ENCODE results near the gene CEBPZ. TPM values are rescaled to one million over a fixed set of nuclear protein-coding genes. Genes with fewer than 3 reads are reported as not detected.

Gene CEBPZ
- total RNA-seq, 1 donor from 2014 or later = 52.6 TPM

DNA sequence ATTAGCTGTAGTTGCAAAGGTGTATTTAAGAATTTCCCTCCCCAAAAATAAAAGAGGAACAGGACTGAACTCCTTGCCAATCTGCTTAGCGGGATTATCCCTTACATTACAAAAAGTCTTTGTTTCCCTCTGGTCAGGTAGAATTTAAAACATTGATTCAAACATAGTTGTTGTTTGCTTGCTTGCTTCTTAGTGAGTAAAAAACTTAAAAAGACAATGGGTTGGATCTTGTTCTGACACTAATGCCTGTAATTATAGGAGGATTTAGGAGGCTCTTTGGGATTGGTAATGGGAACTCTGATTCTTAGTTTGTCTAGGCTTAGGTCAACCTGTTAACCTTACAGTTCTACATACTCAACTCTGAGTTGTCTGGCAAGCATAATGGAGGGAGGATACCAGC lies 38.8 kb downstream of the CEBPZ start:
- no peak overlapping the region for H3K27ac Mint-ChIP-seq
- H3K36me3 Mint-ChIP-seq = no peaks in the 10 kb centered on the region
- peaks cover 5% of the 10 kb centered on the region for H3K4me1 Mint-ChIP-seq (ENCODE audit: unreplicated experiment)
- no peaks in the 10 kb centered on the region for H3K9me3 Mint-ChIP-seq
- TF ChIP-seq, protein P1, sequence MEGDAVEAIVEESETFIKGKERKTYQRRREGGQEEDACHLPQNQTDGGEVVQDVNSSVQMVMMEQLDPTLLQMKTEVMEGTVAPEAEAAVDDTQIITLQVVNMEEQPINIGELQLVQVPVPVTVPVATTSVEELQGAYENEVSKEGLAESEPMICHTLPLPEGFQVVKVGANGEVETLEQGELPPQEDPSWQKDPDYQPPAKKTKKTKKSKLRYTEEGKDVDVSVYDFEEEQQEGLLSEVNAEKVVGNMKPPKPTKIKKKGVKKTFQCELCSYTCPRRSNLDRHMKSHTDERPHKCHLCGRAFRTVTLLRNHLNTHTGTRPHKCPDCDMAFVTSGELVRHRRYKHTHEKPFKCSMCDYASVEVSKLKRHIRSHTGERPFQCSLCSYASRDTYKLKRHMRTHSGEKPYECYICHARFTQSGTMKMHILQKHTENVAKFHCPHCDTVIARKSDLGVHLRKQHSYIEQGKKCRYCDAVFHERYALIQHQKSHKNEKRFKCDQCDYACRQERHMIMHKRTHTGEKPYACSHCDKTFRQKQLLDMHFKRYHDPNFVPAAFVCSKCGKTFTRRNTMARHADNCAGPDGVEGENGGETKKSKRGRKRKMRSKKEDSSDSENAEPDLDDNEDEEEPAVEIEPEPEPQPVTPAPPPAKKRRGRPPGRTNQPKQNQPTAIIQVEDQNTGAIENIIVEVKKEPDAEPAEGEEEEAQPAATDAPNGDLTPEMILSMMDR (conservative IDR thresholded peaks at IDR 0.05) = no peak
- H3K4me3 Mint-ChIP-seq = no peak overlapping the region
- no peak for DNase-seq (ENCODE audit: extremely low spot score, unreplicated experiment)
- no peaks in the 10 kb centered on the region for H3K27me3 Mint-ChIP-seq

DNA sequence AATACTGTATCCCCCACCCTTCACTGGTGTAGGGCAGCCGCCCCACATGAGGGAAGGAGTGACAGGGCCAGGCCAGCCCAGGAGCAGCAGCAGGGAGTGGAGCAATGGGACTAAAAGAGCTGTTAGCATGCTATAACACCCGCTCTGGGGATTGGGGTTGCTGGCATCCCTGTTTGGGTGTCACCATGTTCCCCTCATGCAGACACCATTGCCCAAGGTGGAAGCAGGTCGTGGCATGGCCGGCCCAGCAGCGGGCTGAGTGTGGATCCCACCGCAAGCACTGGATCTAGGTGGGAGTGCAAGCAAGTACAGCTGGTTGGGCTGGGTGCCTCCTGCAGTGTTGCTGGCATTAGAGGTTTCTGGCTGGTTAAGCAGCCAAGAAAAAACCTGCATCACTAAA lies 39.6 kb downstream of the CEBPZ start:
- DNase-seq (ENCODE audit: extremely low spot score, unreplicated experiment) = no peak
- Mint-ChIP-seq H3K36me3 (no peaks in the 10 kb centered on the region), H3K4me3 (no peak overlapping the region), H3K4me1 (ENCODE audit: unreplicated experiment) (peaks cover 5% of the 10 kb centered on the region), H3K27ac (no peak overlapping the region), H3K9me3 (no peaks in the 10 kb centered on the region), H3K27me3 (peaks cover 3% of the 10 kb centered on the region)
- TF ChIP-seq, protein P1 (conservative IDR thresholded peaks at IDR 0.05) = no peak

DNA sequence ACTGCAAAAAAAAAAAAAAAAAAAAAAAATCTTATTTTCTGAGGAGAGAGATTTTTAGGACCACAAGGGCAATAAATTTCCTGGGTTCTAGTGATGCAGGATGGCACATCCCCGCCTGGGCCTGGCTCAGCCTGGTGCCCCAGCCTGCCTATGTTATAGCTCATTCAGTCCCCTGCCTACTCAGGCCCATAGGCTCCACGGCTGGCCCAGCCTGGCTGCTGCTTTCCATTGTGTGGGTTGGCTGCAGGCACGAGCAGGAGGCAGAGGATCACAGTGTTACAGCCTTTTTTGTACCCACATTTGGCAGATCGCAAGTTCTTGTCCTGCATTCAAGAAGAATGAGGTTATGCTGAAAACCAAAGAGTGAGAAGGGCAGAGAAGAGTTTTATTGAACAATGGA lies 40.1 kb downstream of the CEBPZ start:
- H3K4me3 Mint-ChIP-seq = no peak overlapping the region
- H3K9me3 Mint-ChIP-seq = no peaks in the 10 kb centered on the region
- H3K27me3 Mint-ChIP-seq = peaks cover 3% of the 10 kb centered on the region
- peaks cover 5% of the 10 kb centered on the region for H3K4me1 Mint-ChIP-seq (ENCODE audit: unreplicated experiment)
- no peak for DNase-seq (ENCODE audit: extremely low spot score, unreplicated experiment)
- H3K36me3 Mint-ChIP-seq = no peaks in the 10 kb centered on the region
- H3K27ac Mint-ChIP-seq = no peak overlapping the region
- TF ChIP-seq, protein P1 (conservative IDR thresholded peaks at IDR 0.05) = no peak

DNA sequence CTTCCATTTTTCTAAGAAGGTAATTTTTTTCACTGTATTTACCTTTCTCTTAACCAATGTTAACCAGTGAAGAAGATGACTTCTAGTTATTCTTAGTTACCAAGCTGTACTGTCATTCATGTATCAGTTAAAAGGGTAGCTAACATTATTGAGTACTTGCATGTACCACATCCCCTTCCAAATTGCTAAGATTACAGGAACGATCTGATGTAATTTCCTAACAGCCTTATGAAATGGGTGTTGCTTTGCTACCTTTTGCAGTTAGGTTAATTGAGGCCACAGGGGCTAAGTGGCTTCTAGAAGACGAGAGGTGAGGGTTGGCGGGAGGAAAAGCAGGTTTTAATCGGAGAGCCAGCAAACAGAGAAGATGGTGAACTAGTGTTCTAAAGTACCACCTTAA lies 41.1 kb downstream of the CEBPZ start:
- H3K4me3 Mint-ChIP-seq = no peak overlapping the region
- no peaks in the 10 kb centered on the region for H3K36me3 Mint-ChIP-seq
- H3K9me3 Mint-ChIP-seq = no peaks in the 10 kb centered on the region
- TF ChIP-seq, protein P1 (conservative IDR thresholded peaks at IDR 0.05) = no peak
- H3K4me1 Mint-ChIP-seq (ENCODE audit: unreplicated experiment) = peaks cover 5% of the 10 kb centered on the region
- peaks cover 5% of the 10 kb centered on the region for H3K27me3 Mint-ChIP-seq
- H3K27ac Mint-ChIP-seq = no peak overlapping the region
- no peak for DNase-seq (ENCODE audit: extremely low spot score, unreplicated experiment)

DNA sequence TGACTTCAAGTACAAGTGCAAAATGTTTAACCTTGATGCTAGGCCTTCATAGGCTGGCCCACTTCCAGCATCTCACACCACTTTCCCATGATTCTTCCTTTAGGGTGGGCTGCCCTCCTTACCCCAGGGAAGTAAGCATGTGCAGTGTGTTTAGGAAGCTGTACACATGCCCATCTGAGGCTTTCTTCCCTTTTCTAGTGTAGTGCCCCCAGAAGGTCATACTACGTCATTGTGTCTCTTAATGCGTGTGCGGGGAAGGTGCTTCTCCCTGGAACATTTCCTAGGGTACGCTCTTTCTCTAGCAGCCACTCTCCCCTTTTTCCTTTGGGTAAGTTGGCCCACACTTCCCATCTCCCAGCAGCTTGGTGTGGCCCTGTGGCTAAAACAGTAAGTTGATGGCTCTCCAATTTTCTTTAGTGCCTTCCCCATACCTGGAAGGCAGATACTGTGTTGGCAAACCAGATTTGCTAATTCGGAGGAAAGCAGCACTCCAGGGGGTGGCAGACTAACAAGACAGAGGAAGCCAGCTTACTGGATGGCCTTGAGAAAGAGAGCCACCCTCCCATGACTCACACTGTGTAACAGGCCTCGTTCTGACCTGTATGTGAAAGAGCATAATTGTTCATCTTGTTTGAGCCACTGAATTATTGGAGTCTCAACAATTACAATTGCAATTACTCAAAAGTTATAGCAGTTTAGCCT lies 41.8 kb downstream of the CEBPZ start:
- Mint-ChIP-seq H3K4me1 (ENCODE audit: unreplicated experiment) (peaks cover 5% of the 10 kb centered on the region), H3K4me3 (no peak overlapping the region), H3K9me3 (no peaks in the 10 kb centered on the region), H3K27me3 (peaks cover 5% of the 10 kb centered on the region), H3K36me3 (no peaks in the 10 kb centered on the region), H3K27ac (no peak overlapping the region)
- TF ChIP-seq, protein P1 (conservative IDR thresholded peaks at IDR 0.05) = no peak
- no peak for DNase-seq (ENCODE audit: extremely low spot score, unreplicated experiment)

Measured in type B pancreatic cell (in vitro differentiated cells).